A549 (cell line): ENCODE data around the gene DCTN3. TPM values are rescaled to one million over a fixed set of nuclear protein-coding genes. Genes with fewer than 3 reads are reported as not detected.
A peak's percentile ranks its signal among the peaks of the same experiment; 100 is the strongest.

Experiments
- ATAC-seq, 2 experiments: fragments of 200-7000 bp in 1 of 2; fragments of >200 bp in 1 of 2; cut with Nextera tagmentation in 1 of 2; cut with Tn5 transposase in 1 of 2; 3 replicates each; pipeline versions ENCODE4 v1.8.0 to v1.9.1; 2018 to 2020; ENCODE audit warnings: mild to moderate bottlenecking in 1 of 2, moderate library complexity in 1 of 2
- CTCF ChIA-PET: fragments of 300-600 bp; sonication (Branson Sonifier 250); formaldehyde crosslinking; extraction: SDS; loops from one replicate; lab custom pipeline; 2021; ENCODE audit warnings: antibody characterized with exemption, inconsistent platforms; lab: Yijun Ruan, JAX
- POLR2A ChIA-PET: fragments of 350-600 bp; formaldehyde crosslinking; extraction: SDS; loops from one replicate; lab custom pipeline; 2021; ENCODE audit warnings: antibody characterized with exemption, inconsistent platforms; lab: Yijun Ruan, JAX
- DNase-seq, 2 experiments: peaks; one replicate each; pipeline versions ENCODE4 v3.0.0 to v3.0.0-alpha.2; 2011 to 2016; ENCODE audit warnings: low read depth in 1 of 2, low spot score in 1 of 2
- FAIRE-seq: peaks from 2 replicates; lab custom pipeline; 2011; peaks lifted over from hg19 to GRCh38; lab: Jason Lieb, UNC
- H3K27ac ChIP-seq, 2 experiments: fragments of >200 bp; sonication (Bioruptor Twin); formaldehyde crosslinking; 3 replicates each; pipeline ENCODE4 v1.5.1; 2016 to 2017
- H3K4me1 ChIP-seq: fragments of >200 bp; sonication (Bioruptor Twin); formaldehyde crosslinking; 3 replicates; pipeline ENCODE4 v1.6.1; 2016
- H3K4me2 ChIP-seq: fragments of >200 bp; sonication (Bioruptor Twin); formaldehyde crosslinking; 3 replicates; pipeline ENCODE4 v1.6.1; 2016
- H3K4me3 ChIP-seq: fragments of >200 bp; sonication (Bioruptor Twin); formaldehyde crosslinking; 3 replicates; pipeline ENCODE4 v1.5.1; 2016
- H3K9me3 ChIP-seq: fragments of >200 bp; sonication (Bioruptor Twin); formaldehyde crosslinking; 3 replicates; pipeline ENCODE4 v1.6.1; 2016
- BHLHE40 ChIP-seq: IDR thresholded peaks from 2 replicates; pipeline ENCODE4 v1.6.1; 2012; ENCODE audit warnings: low read depth, low read length, inconsistent platforms
- CBX2 ChIP-seq: fragments of 200-600 bp; sonication (generic); IDR thresholded peaks from 2 replicates; pipeline ENCODE4 v1.6.1; 2016; ENCODE audit warnings: low read depth, mild to moderate bottlenecking, borderline replicate concordance
- CBX8 ChIP-seq: fragments of 200-600 bp; sonication (generic); IDR thresholded peaks from 2 replicates; pipeline ENCODE4 v1.6.1; 2016
- CHD2 ChIP-seq: fragments of 150-350 bp; IDR thresholded peaks from 2 replicates; pipeline ENCODE4 v1.6.1; 2014; ENCODE audit warnings: low read length; ENCODE audit not compliant: partially characterized antibody
- CHD4 ChIP-seq: fragments of 200-600 bp; sonication (generic); IDR thresholded peaks from 2 replicates; pipeline ENCODE4 v1.6.1; 2016; ENCODE audit warnings: antibody characterized with exemption, mild to moderate bottlenecking, borderline replicate concordance
- CTCF ChIP-seq: fragments of >200 bp; sonication (Bioruptor Twin); formaldehyde crosslinking; IDR thresholded peaks from 3 replicates; pipeline ENCODE4 v1.5.1; 2016
- FOSB ChIP-seq: fragments of 250-450 bp; sonication (Bioruptor Pico); IDR thresholded peaks from 2 replicates; pipeline ENCODE4 v1.5.0; 2020; ENCODE audit warnings: mild to moderate bottlenecking, moderate library complexity
- FOSL2 ChIP-seq, 2 experiments: fragments of 450-650 bp in 1 of 2; fragments of >200 bp in 1 of 2; sonication (Bioruptor Twin) in 1 of 2; formaldehyde crosslinking; IDR thresholded peaks; 2 replicates each; pipeline versions ENCODE4 v1.5.0 to v1.6.1; 2016 to 2020; ENCODE audit warnings: mild to moderate bottlenecking in 1 of 2, moderate library complexity in 1 of 2
- FOXS1 ChIP-seq: fragments of 250-450 bp; sonication (Bioruptor Pico); IDR thresholded peaks from 2 replicates; pipeline ENCODE4 v1.5.0; 2020; ENCODE audit warnings: mild to moderate bottlenecking, moderate library complexity
- HDAC2 ChIP-seq: fragments of 200-600 bp; sonication (generic); IDR thresholded peaks from 2 replicates; pipeline ENCODE4 v1.6.1; 2016
- JUNB ChIP-seq: fragments of >200 bp; sonication (Bioruptor Twin); formaldehyde crosslinking; IDR thresholded peaks from 2 replicates; pipeline ENCODE4 v1.6.1; 2016
- KDM5A ChIP-seq: fragments of 200-600 bp; sonication (generic); IDR thresholded peaks from 2 replicates; pipeline ENCODE4 v1.6.1; 2016; ENCODE audit warnings: antibody characterized with exemption, mild to moderate bottlenecking
- MAX ChIP-seq: IDR thresholded peaks from 2 replicates; pipeline ENCODE4 v1.6.1; 2012
- MYC ChIP-seq: IDR thresholded peaks from 2 replicates; pipeline ENCODE4 v1.6.1; 2012; ENCODE audit warnings: mild to moderate bottlenecking, inconsistent platforms, low read length, improper control_type of control experiment, borderline replicate concordance
- NFE2L2 ChIP-seq: fragments of 150-350 bp; conservative IDR thresholded peaks from 2 replicates; pipeline ENCODE4 v1.6.1; 2014; ENCODE audit warnings: low read length
- NR3C1 ChIP-seq: fragments of >200 bp; sonication (Bioruptor Twin); formaldehyde crosslinking; IDR thresholded peaks from 3 replicates; pipeline ENCODE4 v1.6.1; 2017
- POLR2A ChIP-seq: IDR thresholded peaks from 2 replicates; pipeline ENCODE4 v1.6.1; 2012; ENCODE audit warnings: mild to moderate bottlenecking, low read length
- POLR2AphosphoS2 ChIP-seq: conservative IDR thresholded peaks from 2 replicates; pipeline ENCODE4 v1.6.1; 2012; ENCODE audit warnings: low read length, improper control_type of control experiment, inconsistent platforms
- RAD21 ChIP-seq, 2 experiments: fragments of >200 bp in 1 of 2; sonication (Bioruptor Twin) in 1 of 2; formaldehyde crosslinking in 1 of 2; IDR thresholded peaks in 1 of 2; conservative IDR thresholded peaks in 1 of 2; 2 replicates in 1 of 2; 3 replicates in 1 of 2; pipeline ENCODE4 v1.6.1; 2012 to 2018; ENCODE audit warnings: inconsistent platforms in 1 of 2
- RARB ChIP-seq: fragments of 250-450 bp; sonication (Bioruptor Pico); IDR thresholded peaks from 2 replicates; pipeline ENCODE4 v1.8.0; 2021; ENCODE audit warnings: mild to moderate bottlenecking, moderate library complexity
- RCOR1 ChIP-seq: fragments of 150-350 bp; IDR thresholded peaks from 2 replicates; pipeline ENCODE4 v1.6.1; 2014; ENCODE audit warnings: antibody characterized with exemption, low read length, low read depth
- REST ChIP-seq: fragments of 200-600 bp; sonication (generic); IDR thresholded peaks from 2 replicates; pipeline ENCODE4 v1.6.1; 2016; ENCODE audit warnings: antibody characterized with exemption, mild to moderate bottlenecking, moderate library complexity
- RNF2 ChIP-seq: fragments of 200-600 bp; sonication (generic); IDR thresholded peaks from 2 replicates; pipeline ENCODE4 v1.6.1; 2016; ENCODE audit warnings: low read depth, mild to moderate bottlenecking, antibody characterized with exemption, moderate library complexity, borderline replicate concordance
- SMC3 ChIP-seq: fragments of >200 bp; sonication (Bioruptor Twin); formaldehyde crosslinking; IDR thresholded peaks from 3 replicates; pipeline ENCODE4 v1.6.1; 2018; ENCODE audit warnings: inconsistent platforms
- TP53 ChIP-seq: fragments of 250-450 bp; sonication (Bioruptor Pico); IDR thresholded peaks from 2 replicates; pipeline ENCODE4 v1.5.0; 2021; ENCODE audit warnings: mild to moderate bottlenecking, moderate library complexity
- WGBS: methylation state at CpG from one replicate; pipeline ENCODE4 v1.1.6; 2017; ENCODE audit errors: missing lambda C conversion rate; 5-methylcytosine and 5-hydroxymethylcytosine counted together
- polyA plus RNA-seq, 4 experiments: library from polyadenylated mRNA; depleted of rRNA in 3 of 4; stranded (reverse); fragments of >200 nt; fragmentation: RNase III in 1 of 4; extraction: RNeasy Plus Mini Kit Qiagen cat#74134 plus additional on column Dnase treatment in 1 of 4; gene quantifications; 2 replicates in 3 of 4; 3 replicates in 1 of 4; pipeline ENCODE4 v1.2.3, GENCODE V29; 2011 to 2017

DCTN3 gene
- polyA plus RNA-seq, 2 of the 4 experiments (the other 2 are of a cell fraction), result 74.3 to 92.9 TPM

GRCh38 chr9:34606190-34606589, 14.1 kb downstream of the DCTN3 start (continued):
- TF ChIP-seq RNF2 (no peak), NFE2L2 (no peak), CBX8 (no peak), CHD4 (no peak), MAX (no peak)

GRCh38 chr9:34603610-34604231, 16.6 kb downstream of the DCTN3 start:
- ChIA-PET POLR2A (interaction anchor here (0.7 kb wide), 2 partner anchors 13 to 215 kb away, joined by 3 to 4 read pairs; no protein-coding TSS in a partner anchor), CTCF (interaction anchor here (0.5 to 17.0 kb wide), 73 partner anchors 10 to 790 kb away, joined by 3 to 429 read pairs (median 5); partner anchors contain the start of genes ARID3C, DCTN3, MYORG and SIGMAR1)
- TF ChIP-seq RCOR1, result no peak
- TF ChIP-seq NFE2L2, result no peak
- TF ChIP-seq CTCF, result peak; percentile 95
- TF ChIP-seq RAD21 (conservative IDR thresholded peaks at IDR 0.05 in 1 of 2, IDR thresholded peaks at IDR 0.05 in 1 of 2), result peak; percentile 88 to 96
- peak; percentile 72 for TF ChIP-seq SMC3
- no peak overlapping the region for H3K4me3 ChIP-seq
- peaks cover 5% of the 10 kb centered on the region; the same call in 1 of the 3 replicates for H3K4me1 ChIP-seq
- DNase-seq (peak; percentile 71 to 94), ATAC-seq (peak; percentile 82 to 96), FAIRE-seq (peak; percentile 54)
- H3K27ac ChIP-seq, result no peak overlapping the region
- no peaks in the 10 kb centered on the region for H3K9me3 ChIP-seq
- 54% methylated on average over 4 of the region's 4 CpGs for WGBS
- no peak overlapping the region for H3K4me2 ChIP-seq

GRCh38 chr9:34601937-34602573, 18.2 kb downstream of the DCTN3 start:
- FAIRE-seq, result no peak
- ChIA-PET POLR2A (no interaction called here), CTCF (interaction anchor here (0.8 to 17.0 kb wide), 25 partner anchors 9 to 270 kb away, joined by 3 to 429 read pairs (median 14); partner anchors contain the start of genes ARID3C and SIGMAR1)
- H3K27ac ChIP-seq, result no peak overlapping the region
- TF ChIP-seq MYC, result no peak
- no peak for TF ChIP-seq CBX2
- TF ChIP-seq POLR2AphosphoS2, result no peak
- TF ChIP-seq TP53 (CRISPR knock-in tag), result no peak
- TF ChIP-seq FOXS1 (CRISPR knock-in tag), result no peak
- no peak for TF ChIP-seq HDAC2
- no peak for TF ChIP-seq REST
- no peak for TF ChIP-seq CHD4
- no peak for TF ChIP-seq NFE2L2
- TF ChIP-seq JUNB, result no peak
- TF ChIP-seq POLR2A, result no peak
- TF ChIP-seq FOSB (CRISPR knock-in tag), result no peak
- no peak for TF ChIP-seq RAD21 (conservative IDR thresholded peaks at IDR 0.05 in 1 of 2, IDR thresholded peaks at IDR 0.05 in 1 of 2)
- TF ChIP-seq CHD2, result no peak
- no peak for TF ChIP-seq RARB (CRISPR knock-in tag)
- no peak for TF ChIP-seq NR3C1
- TF ChIP-seq BHLHE40, result no peak
- TF ChIP-seq FOSL2 (IDR thresholded peaks at IDR 0.05), result no peak
- TF ChIP-seq FOSL2 (CRISPR knock-in tag; IDR thresholded peaks at IDR 0.05), result no peak
- no peak for TF ChIP-seq KDM5A
- no peak for TF ChIP-seq CBX8
- H3K4me2 ChIP-seq, result no peak overlapping the region
- no peak for ATAC-seq
- 57% methylated on average over 5 of the region's 6 CpGs for WGBS
- H3K4me1 ChIP-seq, result peaks cover under 1% of the 10 kb centered on the region; the same call in 1 of the 3 replicates
- DNase-seq, result no peak
- H3K4me3 ChIP-seq, result no peak overlapping the region
- H3K9me3 ChIP-seq, result no peaks in the 10 kb centered on the region
